SIG-M5 treated with dmso at 0.1 percent for 504 hours (cell line): Measurements from ENCODE around the gene KIR3DL3.
"Not testable (repeated sequence)": the region's sequence is repeated elsewhere in the genome, so short reads cannot be mapped to it uniquely, and the experiment has no call there.

ENCODE experiments used
- DNase-seq: peaks from one replicate; lab custom pipeline; 2025; ENCODE audit not compliant: unreplicated experiment; lab: John Stamatoyannopoulos, UW

Gene KIR3DL3

GRCh38 chr19:54729416-54730188, 5.4 kb downstream of the KIR3DL3 start:
- DNase-seq: no peak

GRCh38 chr19:54731191-54731590, 6.9 kb downstream of the KIR3DL3 start:
- peak; percentile 25 for DNase-seq

- not testable (repeated sequence) for DNase-seq
Observed at GRCh38 chr19:54738306-54738705, 14.1 kb downstream of the KIR3DL3 start, which contains the start of gene KIR2DL3. TSS of gene KIR2DL3 (plus strand) at chr19:54738513. CDS start at chr19:54738546, 33 bp downstream.

GRCh38 chr19:54738715-54739114, 14.5 kb downstream of the KIR3DL3 start:
- DNase-seq: no peak

GRCh38 chr19:54739587-54740497, 15.6 kb downstream of the KIR3DL3 start:
- no peak for DNase-seq

GRCh38 chr19:54741950-54742349, 17.7 kb downstream of the KIR3DL3 start:
- not testable (repeated sequence) for DNase-seq

GRCh38 chr19:54744080-54744479, 19.8 kb downstream of the KIR3DL3 start:
- DNase-seq: not testable (repeated sequence)

- DNase-seq: peak; percentile 82
Observed at GRCh38 chr19:54747614-54748322, 23.5 kb downstream of the KIR3DL3 start.

- not testable (repeated sequence) for DNase-seq
Observed at GRCh38 chr19:54750276-54750675, 26.0 kb downstream of the KIR3DL3 start.

GRCh38 chr19:54756204-54757110, 32.2 kb downstream of the KIR3DL3 start:
- not testable (repeated sequence) for DNase-seq

GRCh38 chr19:54758577-54758976, 34.3 kb downstream of the KIR3DL3 start:
- DNase-seq: not testable (repeated sequence)

GRCh38 chr19:54764219-54764618, 40.0 kb downstream of the KIR3DL3 start:
- DNase-seq: peak; percentile 64

- DNase-seq: not testable (repeated sequence)
Observed at GRCh38 chr19:54766464-54766863, 42.2 kb downstream of the KIR3DL3 start.

GRCh38 chr19:54769646-54770045, 45.4 kb downstream of the KIR3DL3 start, which contains the start of gene KIR2DL1:
TSS of gene KIR2DL1 (plus strand) at chr19:54769793. CDS start at chr19:54769851, 58 bp downstream.
- not testable (repeated sequence) for DNase-seq

GRCh38 chr19:54770511-54770910, 46.3 kb downstream of the KIR3DL3 start:
- DNase-seq: not testable (repeated sequence)

- DNase-seq: not testable (repeated sequence)
Observed at GRCh38 chr19:54771018-54771960, 47.0 kb downstream of the KIR3DL3 start.

GRCh38 chr19:54772666-54773065, 48.4 kb downstream of the KIR3DL3 start:
- DNase-seq: not testable (repeated sequence)

- not testable (repeated sequence) for DNase-seq
Observed at GRCh38 chr19:54775095-54775815, 51.0 kb downstream of the KIR3DL3 start.
